Stimulated activated CD8-positive, alpha-beta memory T cell treated with anti-CD3 and anti-CD28 coated beads, Interleukin-7, amount 100 ng/mL, for 48 hours (primary cell): ENCODE results near the gene ST3GAL5.
"Not testable (repeated sequence)": the region's sequence is repeated elsewhere in the genome, so short reads cannot be mapped to it uniquely, and the experiment has no call there.

Experiments used
- DNase-seq, 2 donors: peaks; one replicate each; pipeline ENCODE4 v3.0.0-alpha.2; 2020; ENCODE audit warnings: low read depth in 1 of 2; ENCODE audit errors: extremely low read depth in 1 of 2

Gene ST3GAL5

DNA sequence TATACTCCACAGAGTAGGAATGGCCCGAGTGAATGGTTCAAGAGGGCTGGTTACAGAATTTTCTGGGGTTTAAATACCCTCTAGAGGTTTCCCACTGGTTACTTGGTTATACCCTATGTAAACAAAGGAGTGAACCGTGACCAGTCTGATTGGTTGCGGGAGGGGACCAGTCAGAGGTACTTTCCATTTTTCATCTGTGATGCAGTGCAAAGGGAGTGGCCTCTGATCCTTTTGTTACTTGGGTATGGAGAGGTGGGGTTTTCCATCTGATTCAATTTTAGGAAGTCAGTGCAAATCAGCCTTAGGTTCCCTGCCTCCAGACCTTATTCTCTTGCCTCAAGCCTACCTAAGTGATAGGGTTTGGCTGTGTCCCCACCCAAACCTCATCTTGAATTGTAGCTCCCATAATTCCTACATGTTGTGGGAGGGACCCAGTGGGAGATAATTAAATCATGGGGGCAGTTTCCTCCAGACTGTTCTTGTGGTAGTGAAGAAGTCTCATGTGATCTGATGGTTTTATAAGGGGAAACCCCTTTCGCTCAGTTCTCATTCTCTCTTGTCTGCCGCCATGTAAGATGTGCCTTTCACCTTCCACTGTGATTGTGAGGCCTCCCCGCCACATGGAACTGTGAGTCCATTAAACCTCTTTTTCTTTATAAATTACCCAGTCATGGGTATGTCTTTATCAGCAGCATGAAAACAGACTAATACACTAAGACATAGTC, 5.9 kb upstream of the ST3GAL5 start:
- not testable (repeated sequence) for DNase-seq

DNA sequence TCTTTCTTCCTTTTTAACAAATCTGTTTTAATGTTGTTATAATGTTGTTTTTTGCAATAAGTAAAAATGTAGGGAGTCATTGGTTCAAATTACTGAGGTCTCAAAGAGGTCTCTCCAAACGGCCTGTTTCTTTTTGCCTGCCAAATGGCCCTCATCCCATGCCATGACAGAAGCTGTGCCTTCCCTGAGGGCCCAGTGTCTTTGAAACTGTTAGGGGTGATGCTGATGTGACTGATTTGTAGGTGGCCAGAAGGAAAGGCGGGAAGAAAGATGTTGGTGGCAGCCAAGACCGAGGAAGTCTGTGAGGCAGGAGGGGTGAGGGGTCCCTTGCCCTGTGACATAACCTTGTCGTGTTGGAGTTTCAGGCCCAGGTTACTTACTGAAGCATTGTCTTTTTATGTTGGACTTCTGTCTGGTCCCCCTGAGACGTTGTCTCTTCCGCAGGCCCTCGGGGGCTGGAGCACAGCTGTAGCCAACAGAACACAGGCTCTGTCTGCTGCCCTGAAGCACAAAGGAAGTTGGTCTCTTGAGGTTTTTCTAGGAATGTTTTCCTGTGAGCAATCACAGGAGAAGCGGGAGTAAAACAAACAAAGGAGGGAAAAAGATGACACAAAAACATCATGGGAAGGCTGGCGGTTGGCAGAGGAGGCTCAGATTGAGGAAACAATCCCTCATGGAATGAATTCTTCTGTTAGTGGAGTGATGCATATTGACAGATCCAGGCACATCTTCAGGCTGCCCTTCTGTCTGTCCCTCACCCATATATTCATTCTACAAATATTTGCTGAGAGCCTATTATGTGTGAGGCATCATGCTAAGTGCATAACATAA, 4.9 kb upstream of the ST3GAL5 start:
- no peak for DNase-seq

DNA sequence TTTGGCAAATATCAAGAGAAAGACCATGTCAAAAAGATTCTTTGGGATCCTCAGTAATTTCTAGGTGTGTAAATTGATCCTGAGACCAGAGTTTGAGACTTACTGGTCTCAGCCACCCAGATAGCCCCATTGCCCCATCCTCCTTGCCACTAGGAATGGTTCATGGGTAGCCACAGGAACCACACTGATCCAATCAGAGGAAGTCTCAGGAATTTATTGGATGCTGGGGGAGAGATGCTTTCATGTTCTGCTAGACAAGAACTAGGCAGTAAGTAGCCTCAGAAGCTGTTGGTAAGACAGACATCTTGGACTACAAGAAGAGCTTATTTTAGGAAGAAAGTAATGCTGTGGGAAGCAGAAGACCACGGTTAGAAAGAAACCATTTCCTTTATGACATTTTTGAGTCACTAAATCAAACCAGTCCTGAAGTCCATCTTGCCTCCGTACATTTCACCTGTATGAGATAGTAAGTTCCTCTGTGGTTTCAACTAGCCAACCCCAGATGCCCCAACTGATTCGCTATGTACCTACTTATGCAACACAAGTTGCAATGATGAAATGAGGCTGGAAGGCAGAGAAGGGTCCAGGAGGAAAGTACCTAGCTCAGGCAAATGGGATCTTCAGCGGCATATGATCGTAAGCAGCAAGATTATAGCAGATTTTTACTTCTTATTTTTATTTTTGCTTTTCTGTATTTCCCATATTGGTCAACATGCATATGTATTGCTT, 3.6 kb upstream of the ST3GAL5 start:
- no peak for DNase-seq

DNA sequence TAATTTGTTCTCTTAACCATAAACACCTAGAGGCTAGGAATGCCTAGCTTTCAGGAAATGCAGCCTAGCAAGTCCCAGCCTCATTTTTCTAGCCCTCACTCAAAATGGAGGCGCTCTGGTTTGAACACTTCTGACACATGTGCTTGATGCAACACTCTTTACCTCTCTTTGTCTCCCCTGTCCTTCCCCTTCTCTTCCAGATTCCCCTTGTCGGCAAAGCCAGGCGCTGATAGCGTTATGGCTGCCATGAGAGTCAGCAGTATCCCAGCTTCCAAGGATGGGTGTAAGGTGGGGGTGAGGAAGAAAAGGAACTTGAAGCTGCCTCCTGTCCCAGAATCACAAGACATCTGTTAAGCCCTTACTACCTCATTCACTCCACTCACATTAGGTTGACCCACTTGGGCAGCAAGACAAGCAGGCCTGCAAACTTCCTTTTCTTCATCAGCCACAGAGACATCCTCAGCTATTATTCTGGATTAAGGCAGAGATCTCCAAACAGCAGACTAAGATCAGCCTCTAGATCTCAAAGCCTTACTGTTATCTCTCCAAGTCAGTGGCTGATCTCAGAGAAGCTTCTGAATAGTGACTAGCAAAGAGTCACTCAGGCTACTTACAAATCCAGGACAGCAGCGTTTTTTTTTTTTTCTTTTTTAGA, 1.9 kb upstream of the ST3GAL5 start:
- DNase-seq: no peak

DNA sequence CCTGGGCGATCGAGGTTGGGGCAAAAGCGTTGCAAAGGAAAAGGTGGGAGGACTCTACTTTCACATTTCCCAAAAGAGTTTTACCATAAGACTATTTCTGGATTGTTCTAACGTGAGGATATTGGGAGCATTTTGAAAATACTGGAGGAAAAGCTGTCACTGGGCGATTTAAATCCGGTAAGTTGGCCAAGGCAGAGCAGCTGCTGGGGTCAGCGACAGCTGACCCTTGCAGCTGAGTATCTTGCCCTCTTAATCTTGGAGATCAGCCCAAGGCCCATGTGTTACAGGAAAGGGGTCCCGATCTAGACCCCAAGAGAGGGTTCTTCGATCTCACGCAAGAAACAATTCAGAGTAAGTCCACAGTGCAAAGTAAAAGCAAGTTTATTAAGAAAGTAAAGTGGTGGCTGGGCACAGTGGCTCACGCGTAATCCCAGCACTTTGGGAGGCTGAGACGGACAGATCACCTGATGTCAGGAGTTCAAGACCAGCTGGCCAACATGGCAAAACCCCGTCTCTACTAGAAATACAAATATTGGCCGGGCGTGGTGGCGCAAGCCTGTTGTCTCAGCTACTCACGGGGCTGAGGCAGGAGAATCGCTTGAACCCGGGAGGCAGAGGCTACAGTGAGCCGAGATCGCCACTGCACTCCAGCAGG, 964 bp upstream of the ST3GAL5 start:
- DNase-seq: no peak

DNA sequence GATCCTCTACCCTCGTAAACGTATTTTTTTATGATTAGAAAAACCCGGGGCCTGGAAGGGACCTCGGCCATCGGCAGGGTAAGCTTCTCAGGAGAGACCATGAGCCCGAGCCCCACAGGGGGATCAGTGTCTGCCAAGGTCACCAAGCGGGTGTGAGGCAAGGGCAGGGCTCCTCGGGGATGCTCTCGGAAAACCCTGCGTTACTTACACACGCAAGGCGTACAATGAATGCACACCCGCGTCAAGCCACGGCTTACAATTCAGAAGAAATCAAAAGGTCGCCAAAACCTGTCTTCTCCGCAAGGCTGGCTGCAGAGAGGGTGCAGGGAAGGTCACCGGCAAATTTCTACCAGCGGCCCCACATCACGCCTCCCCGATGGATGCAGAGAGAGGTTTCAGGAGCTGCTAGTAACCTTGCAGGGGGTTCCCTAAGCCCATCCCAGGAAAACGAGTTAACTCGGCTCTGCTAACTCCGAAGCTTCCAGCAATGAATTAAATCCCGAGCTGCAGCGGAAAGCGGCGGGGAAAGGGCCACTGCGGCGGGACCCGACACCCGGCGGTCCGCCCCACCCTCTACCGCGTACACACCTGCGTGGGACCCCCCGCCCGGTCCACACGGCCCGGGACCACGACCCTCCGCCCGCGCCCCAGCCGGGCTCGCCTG, 638 bp downstream of the ST3GAL5 start:
- peak in 1 of 2 donors; percentile 7 for DNase-seq

DNA sequence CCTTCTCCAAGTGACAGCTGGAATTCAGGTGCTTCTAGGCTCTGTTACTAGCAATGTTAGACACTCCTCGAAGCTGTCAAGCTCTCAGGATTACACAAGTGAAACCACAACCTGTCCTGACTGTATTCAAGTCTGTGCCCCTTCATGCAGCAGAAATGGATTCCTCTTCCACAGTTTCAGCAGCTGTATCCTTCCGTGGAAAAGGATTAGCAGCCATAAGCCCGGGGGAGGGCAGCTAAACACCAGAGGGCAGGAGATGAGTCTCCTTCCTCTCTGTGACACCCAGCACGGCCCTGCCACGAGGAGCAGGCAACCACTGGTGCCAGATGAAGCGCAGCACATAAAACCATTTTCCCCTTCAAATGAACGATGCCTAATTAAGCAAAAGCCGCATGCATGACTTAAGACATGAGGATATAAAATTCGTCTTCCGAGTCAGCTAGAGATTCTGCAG, 1.2 kb downstream of the ST3GAL5 start:
- DNase-seq: peak in 1 of 2 donors; percentile 14

DNA sequence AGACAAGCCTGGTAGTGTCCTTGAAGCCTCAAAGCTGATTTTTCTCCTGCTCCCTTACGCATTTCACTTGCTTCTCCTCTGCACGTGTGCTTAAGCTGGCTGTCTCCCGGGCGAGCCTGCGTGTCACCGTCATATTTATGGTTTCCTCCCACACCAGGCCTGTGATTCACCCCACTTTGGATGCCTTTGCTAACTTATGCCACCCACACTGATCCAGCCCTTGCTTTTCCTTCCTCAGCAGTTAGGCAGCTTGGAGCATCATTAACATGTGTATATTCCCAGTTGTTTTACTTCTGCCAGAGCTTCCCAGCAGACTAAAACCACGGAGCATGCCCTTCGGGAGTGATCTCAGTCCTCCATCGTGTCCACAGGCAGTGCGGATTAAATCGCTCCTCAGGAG, 2.2 kb downstream of the ST3GAL5 start:
- DNase-seq: peak in 1 of 2 donors; percentile 56

DNA sequence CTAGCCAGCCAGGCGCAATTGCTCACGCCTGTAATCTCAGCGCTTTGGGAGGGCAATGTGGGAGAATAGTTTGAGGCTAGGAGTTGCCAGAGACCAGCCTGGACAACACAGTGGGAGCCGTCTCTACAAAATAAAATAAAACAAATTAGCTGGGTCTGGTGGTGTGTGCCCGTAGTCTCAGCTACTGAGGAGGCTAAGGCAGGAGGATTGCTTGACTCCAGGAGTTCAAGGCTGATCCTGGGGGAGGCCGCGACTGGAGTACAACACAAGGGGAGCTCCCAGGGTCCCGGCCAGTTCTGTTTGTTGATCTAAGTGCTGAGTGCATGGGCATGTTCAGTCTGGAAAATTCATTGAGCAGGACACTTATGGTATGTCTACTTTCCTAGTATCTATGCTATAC, 2.6 kb downstream of the ST3GAL5 start:
- no peak for DNase-seq

DNA sequence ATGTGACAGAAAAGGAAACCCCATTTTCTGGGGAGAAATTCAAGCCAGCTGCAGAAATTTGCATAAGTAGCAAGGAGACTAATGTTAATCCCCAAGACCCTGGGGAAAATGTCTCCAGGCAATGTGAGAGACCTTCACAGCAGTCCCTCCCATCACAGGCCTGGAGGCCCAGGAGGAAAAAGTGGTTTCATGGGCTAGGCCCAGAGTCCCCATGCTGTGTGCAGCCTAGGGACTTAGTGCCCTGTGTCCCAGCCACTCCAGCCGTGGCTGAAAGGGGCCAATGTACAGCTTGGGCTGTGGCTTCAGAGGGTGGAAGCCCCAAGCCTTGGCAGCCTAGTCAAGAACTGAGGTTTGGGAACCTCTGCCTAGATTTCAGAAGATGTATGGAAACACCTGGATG, 7.0 kb downstream of the ST3GAL5 start:
- DNase-seq: not testable (repeated sequence)

DNA sequence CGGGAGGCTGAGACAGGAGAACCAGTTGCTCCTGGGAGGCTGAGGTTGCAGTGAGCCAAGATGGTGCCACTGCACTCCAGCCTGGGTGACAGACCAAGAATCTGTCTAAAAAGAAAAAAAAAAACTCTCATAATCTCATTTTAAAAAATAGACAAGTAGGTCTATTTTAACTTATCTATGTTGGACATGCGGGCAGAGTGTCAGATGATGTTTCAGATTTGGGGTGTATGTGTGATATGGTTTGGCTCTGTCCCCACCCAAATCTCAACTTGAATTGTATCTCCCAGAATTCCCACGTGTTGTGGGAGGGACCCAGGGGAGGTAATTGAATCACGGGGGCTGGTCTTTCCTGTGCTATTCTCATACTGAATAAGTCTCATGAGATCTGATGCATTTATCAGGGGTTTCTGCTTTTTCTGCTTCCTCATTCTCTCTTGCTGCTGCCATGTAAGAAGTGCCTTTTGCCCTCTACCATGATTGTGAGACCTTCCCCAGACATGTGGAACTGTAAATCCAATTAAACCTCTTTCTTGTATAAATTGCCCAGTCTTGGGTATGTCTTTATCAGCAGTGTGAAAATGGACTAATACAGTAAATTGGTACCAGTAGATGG, 8.0 kb downstream of the ST3GAL5 start:
- DNase-seq: not testable (repeated sequence)

DNA sequence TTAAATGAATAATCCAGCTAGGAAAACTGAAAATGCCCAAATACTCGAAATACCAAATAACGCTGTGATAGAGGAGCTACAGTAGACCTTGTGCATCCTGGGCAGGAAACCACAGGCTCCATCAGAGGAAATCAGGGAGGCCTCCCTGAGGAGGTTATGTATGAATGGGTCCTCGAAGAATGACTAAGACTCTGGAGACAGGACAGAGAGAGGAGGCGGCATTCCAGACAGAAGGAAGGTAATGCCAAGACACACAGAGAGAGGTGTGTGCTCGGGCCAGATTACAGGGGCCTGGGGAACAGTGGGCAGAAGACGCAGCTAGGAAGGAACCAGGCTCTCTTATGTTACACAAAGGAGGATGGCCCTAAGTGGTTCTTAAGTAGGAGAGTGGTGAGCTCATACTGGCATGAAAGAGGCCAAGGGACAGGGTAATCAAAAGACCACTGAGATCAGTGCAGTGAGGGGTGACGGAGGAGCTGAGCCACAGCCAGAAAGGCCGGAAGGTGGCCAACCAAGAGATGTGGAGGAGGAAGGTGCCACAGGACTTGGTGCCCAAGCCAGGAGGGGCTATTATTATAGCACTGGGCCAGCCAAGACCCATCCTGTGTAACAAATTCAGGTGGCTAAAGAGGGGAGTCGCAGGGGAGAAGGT, 9.9 kb downstream of the ST3GAL5 start:
- DNase-seq: no peak

DNA sequence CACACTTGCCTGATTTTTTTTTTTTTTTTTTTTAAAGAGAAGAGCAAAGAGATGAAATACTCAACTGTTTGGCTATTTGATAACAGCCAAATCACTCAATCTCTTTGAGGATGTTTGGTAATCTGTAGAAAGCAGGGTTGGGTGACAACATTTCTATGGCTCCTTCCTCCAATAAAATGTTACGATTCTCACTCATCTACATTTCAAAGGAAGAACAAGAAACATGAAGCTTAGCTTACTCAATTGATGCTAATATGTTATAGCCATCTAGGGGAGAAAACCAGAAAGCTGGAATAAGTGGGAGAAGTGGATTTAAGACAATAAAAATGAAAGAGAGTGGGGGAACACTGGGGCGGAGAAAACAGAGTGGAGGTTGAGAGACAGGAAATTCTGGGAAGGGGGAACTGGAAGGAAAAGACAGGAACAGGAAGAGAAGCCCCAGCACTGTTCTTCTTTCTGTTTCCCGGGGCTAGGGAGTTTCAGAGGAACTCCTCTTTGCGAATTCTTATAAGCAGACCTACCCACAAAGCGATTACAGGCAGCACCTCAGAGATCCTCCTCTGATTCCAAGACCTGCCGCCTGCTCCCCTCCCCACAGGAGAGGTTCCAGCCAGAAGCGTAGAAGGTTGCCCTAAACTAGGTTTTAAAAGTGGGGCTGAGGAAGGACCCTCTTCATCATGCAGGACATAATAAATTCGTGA, 13.3 kb downstream of the ST3GAL5 start:
- no peak for DNase-seq

DNA sequence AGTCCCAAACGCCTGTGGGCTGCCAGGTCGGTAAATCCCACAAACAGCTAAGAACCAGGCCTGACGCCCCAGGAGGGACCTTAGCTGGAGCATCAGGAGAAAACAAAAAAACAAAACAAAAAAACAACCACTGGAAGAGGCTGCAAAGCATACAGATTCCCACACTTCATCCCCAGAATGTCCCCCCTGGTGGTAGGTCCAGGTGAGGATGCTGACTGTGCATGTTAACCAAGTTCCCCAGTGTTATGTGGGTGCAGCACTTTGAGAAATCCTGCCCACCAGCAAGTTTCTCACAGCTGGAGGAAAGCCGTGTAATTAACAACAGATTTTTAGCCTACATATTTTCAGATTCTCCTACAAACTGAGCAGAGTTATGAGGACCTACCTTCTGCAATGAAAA, 15.1 kb downstream of the ST3GAL5 start:
- DNase-seq: no peak

DNA sequence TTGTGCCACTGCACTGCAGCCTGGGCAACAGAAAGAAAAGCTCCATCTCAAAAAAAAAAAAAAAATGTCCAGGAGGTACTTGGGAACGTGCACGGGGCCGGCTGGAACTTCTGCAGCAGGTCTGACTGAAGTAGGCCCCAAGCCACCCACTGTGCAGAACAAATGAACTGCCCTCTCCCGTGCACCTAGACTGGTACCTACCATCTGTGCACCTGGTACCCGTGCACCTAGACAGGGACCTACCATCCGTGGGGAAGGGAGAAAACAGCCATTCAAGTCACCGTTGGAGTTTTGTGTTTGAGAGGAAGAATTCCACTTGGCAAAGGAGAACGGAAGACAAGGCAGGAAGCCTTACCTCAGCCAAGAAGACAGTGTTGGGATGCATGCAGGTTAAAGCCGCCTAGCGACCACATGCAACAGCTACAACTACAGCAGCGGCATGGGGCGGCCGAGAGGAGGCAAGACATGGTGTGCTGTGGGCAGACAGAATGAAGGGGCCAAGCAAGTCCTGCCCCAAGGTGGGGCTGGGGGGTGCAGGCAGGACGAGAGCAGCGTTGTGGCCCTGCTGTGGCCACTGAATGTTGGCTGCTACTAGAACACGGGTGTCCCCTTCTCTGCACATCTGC, 16.1 kb downstream of the ST3GAL5 start:
- DNase-seq: no peak

DNA sequence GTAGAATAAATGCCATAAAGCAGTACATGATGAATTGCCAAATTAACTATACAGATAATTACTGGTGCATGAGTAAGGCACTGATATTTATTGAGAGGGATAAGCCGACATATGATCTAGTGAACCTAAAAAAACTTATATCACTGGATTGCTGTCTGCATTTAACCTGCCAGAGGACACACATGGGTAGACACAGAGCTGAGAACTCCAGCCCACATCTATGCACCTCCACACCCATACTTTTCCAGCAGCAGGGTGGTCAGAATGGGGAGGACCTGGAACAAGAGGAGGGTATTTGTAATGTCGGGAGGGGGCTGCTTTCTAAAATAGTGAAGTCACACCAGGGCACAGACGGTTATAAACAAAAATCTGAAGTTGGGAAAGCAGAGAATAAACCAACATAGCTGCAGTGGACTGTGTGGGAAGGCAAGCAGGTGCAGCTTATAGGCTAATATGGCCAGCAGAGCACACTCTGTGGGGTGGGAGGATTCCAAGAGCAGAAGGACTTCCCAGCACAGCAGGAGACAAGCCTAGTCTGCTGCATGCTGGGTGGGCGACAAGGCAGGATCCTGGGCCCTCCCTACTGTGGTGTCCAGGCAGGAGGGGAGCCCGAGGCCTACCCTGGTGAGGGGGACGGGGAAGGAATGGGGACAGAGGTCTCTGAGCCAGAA, 17.2 kb downstream of the ST3GAL5 start:
- DNase-seq: no peak

DNA sequence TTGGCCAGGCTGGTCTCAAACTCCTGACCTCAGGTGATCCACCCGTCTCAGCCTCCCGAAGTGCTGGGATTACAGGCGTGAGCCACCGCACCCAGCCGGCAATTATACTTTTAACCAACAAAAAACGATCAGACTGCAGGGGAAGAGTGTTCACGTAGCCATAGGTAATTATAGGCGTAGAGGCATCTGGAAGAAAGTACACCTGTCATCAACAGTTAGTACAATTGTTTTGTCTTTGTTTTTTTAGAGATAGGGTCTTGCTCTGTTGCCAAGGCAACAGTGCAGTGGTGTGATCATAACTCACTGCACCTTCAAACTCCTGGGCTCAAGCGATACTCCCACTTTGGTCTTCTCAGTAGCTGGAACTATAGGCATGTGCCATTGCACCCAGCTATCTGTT, 20.0 kb downstream of the ST3GAL5 start:
- DNase-seq: no peak
